MCF 10A (cell line): ENCODE results near the gene TMEM31. TPM values are rescaled to one million over a fixed set of nuclear protein-coding genes. Genes with fewer than 3 reads are reported as not detected.

Experiments
- BruUV-seq: library from RNA; stranded (reverse); fragments of 400-500 nt; replicated peaks from 2 replicates; lab custom pipeline; 2021; lab: Mats Ljungman, UMichigan
- CTCF ChIA-PET: fragments of 300-600 bp; sonication (Branson Sonifier 250); formaldehyde crosslinking; extraction: SDS; loops from one replicate; lab custom pipeline; 2021; ENCODE audit warnings: antibody characterized with exemption, inconsistent platforms; lab: Yijun Ruan, JAX
- POLR2A ChIA-PET: fragments of 300-600, 350-650 bp; sonication (Branson Sonifier 250); formaldehyde crosslinking; extraction: SDS; loops from one replicate; lab custom pipeline; 2020; ENCODE audit warnings: antibody characterized with exemption, inconsistent platforms; lab: Yijun Ruan, JAX
- DNase-seq: peaks from one replicate; pipeline ENCODE4 v3.0.0-alpha.2; 2018; ENCODE audit not compliant: unreplicated experiment
- H3K27ac Mint-ChIP-seq: one replicate; pipeline ENCODE4 v1.8.0; 2022; ENCODE audit warnings: mild to moderate bottlenecking, low read depth, mixed read lengths; ENCODE audit not compliant: unreplicated experiment
- H3K27me3 Mint-ChIP-seq: one replicate; pipeline ENCODE4 v1.8.0; 2022; ENCODE audit warnings: mixed read lengths; ENCODE audit not compliant: insufficient read depth, unreplicated experiment
- H3K36me3 Mint-ChIP-seq: one replicate; pipeline ENCODE4 v1.8.0; 2022; ENCODE audit warnings: mild to moderate bottlenecking, moderate library complexity, mixed read lengths; ENCODE audit not compliant: insufficient read depth, unreplicated experiment
- H3K4me1 Mint-ChIP-seq: one replicate; pipeline ENCODE4 v1.8.0; 2022; ENCODE audit warnings: mixed read lengths; ENCODE audit not compliant: insufficient read depth, unreplicated experiment
- H3K4me3 Mint-ChIP-seq: one replicate; pipeline ENCODE4 v1.8.0; 2022; ENCODE audit warnings: mild to moderate bottlenecking, moderate library complexity, mixed read lengths; ENCODE audit not compliant: unreplicated experiment
- H3K9me3 Mint-ChIP-seq: one replicate; pipeline ENCODE4 v1.8.0; 2022; ENCODE audit warnings: mixed read lengths; ENCODE audit not compliant: unreplicated experiment
- CTCF ChIP-seq: fragments of 200-600 bp; IDR thresholded peaks from one replicate; pipeline ENCODE4 v1.8.0; 2022; ENCODE audit warnings: antibody characterized with exemption, mild to moderate bottlenecking; ENCODE audit not compliant: unreplicated experiment
- intact Hi-C: fragments of 100-400 bp; cut with micrococcal nuclease; formaldehyde crosslinking; loops from 2 replicates; pipeline ENCODE4 v1.14.1; 2022
- total RNA-seq: library from RNA; stranded (reverse); gene quantifications from 2 replicates; pipeline ENCODE4 v1.2.3, GENCODE V29; 2022

Gene TMEM31
- total RNA-seq, 1 experiment from 2014 or later, result not detected

DNA sequence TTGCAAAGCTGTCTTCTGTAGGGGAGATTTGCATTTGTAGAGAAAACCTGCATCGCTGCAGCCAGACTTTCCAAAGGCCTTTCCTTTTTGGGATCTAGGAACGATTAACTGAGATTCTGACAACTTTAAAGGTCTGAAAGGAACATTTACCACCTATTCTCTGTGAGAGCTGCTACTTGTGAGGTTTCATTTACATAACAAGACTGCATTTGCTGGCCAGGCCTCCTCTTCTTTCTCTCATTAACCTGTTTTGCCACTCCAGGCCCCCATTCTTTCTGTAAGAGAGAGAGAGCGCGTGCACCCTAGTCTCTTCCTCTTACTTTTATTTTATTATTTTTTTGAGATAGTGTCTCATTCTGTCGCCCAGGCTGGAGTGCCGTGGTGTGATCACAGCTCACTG, 31.6 kb downstream of the TMEM31 start:
- Mint-ChIP-seq H3K27me3 (peaks cover 60% of the 10 kb centered on the region), H3K9me3 (no peaks in the 10 kb centered on the region), H3K36me3 (peaks cover 6% of the 10 kb centered on the region), H3K4me3 (no peak overlapping the region), H3K4me1 (no peaks in the 10 kb centered on the region), H3K27ac (no peak overlapping the region)
- no peak for TF ChIP-seq CTCF
- BruUV-seq, result no TSS peak
- CTCF ChIA-PET, result no interaction called here
- intact Hi-C loops, result no loop called here
- POLR2A ChIA-PET, result no interaction called here
- no peak for DNase-seq

DNA sequence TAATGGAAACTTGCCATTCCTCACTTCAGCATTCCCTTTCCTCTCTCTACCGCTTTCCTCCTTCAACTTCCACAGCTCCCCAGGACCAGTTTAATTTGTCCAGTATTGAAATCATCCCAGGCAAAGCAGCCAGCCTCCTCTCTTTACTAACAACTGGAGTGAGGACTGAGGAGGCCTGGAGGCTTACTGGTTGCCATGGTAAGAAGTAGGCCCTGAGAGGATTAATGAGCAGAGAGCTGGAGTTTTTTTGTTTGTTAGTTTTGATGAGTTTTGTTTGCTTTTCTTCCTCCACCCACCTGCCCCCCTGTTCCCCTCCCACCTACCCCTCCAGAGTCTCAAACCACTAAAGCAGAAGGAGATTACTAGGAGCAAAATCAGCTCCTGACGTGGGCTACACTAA, 36.5 kb downstream of the TMEM31 start:
- no peak for DNase-seq
- Mint-ChIP-seq H3K27ac (no peak overlapping the region), H3K36me3 (peaks cover 6% of the 10 kb centered on the region), H3K4me3 (no peak overlapping the region), H3K27me3 (peaks cover 68% of the 10 kb centered on the region), H3K4me1 (no peaks in the 10 kb centered on the region), H3K9me3 (no peaks in the 10 kb centered on the region)
- BruUV-seq, result no TSS peak
- ChIA-PET POLR2A (no interaction called here), CTCF (interaction anchor here (0.6 to 1.4 kb wide), 3 partner anchors 11 to 271 kb away, joined by 3 to 4 read pairs (median 3); no protein-coding TSS in a partner anchor)
- no peak for TF ChIP-seq CTCF
- intact Hi-C loops, result no loop called here

DNA sequence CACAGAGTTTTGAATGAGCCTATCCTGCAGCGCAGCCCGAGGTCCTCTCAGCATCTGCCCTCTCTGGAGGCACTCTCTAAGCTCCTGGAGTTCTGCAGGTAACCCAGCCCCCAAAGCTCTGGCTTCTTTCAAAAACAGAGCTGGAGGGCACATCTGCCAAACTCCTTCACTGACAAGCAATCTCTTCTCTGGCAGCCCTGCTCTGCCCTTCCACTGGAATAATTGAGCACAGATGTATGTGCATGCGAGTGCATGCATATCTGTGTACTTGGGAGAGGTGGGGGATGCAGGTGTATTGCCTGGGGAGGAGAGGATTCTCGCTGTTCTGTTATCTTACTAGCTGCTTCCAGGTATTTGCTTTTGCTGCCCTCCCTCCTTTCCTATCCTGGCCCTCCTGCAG, 43.7 kb downstream of the TMEM31 start:
- Mint-ChIP-seq H3K36me3 (no peaks in the 10 kb centered on the region), H3K4me3 (no peak overlapping the region), H3K4me1 (no peaks in the 10 kb centered on the region), H3K9me3 (peaks cover 7% of the 10 kb centered on the region), H3K27me3 (peaks cover 69% of the 10 kb centered on the region), H3K27ac (no peak overlapping the region)
- DNase-seq, result no peak
- ChIA-PET CTCF (interaction anchor here (0.6 kb wide), 1 partner anchor 36 kb away, joined by 3 read pairs; no protein-coding TSS in a partner anchor), POLR2A (no interaction called here)
- intact Hi-C loops, result no loop called here
- no peak for TF ChIP-seq CTCF
- BruUV-seq, result no TSS peak

DNA sequence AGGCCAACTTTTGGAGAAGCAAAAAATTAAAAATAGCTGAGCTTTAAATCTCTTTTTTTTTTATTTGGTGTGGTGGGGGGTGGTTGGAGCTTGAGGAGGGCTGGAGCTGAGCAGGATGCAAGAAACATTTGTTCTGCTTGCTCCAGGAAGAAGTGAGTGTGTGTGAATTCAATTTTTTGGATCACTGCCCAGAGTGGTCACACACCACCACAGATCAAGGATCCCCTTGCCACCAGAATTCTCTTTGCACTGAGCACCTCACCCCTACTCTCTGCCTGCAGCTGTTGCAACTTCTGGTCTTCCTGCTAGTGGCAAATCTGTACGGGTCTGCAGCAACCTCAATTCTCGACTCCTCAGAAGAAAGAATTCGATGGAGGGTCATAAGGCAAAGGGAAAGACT, 46.0 kb downstream of the TMEM31 start:
- Mint-ChIP-seq H3K36me3 (no peaks in the 10 kb centered on the region), H3K4me3 (no peak overlapping the region), H3K9me3 (peaks cover 7% of the 10 kb centered on the region), H3K27ac (no peak overlapping the region), H3K27me3 (peaks cover 67% of the 10 kb centered on the region), H3K4me1 (no peaks in the 10 kb centered on the region)
- intact Hi-C loops, result no loop called here
- ChIA-PET CTCF (interaction anchor here (0.6 kb wide), 1 partner anchor 67 kb away, joined by 3 read pairs; no protein-coding TSS in a partner anchor), POLR2A (no interaction called here)
- BruUV-seq, result no TSS peak
- DNase-seq, result no peak
- no peak for TF ChIP-seq CTCF
